HL-60 (cell line): Measurements from ENCODE around the gene CHID1.

Experiments used
- GABPA ChIP-seq: IDR thresholded peaks from 2 replicates; pipeline ENCODE4 v1.6.1; 2012; ENCODE audit warnings: low read depth
- POLR2AphosphoS5 ChIP-seq: IDR thresholded peaks from 2 replicates; pipeline ENCODE4 v1.6.1; 2012; ENCODE audit warnings: low read depth
- SPI1 ChIP-seq: IDR thresholded peaks from 2 replicates; pipeline ENCODE4 v1.6.1; 2012; ENCODE audit warnings: low read depth, mild to moderate bottlenecking, borderline replicate concordance
- TF ChIP-seq, protein P1 (sequence below): IDR thresholded peaks from one replicate; pipeline ENCODE4 v1.5.1; 2011; ENCODE audit warnings: low read length, control low read depth, inconsistent platforms; ENCODE audit not compliant: insufficient read depth
- TF ChIP-seq, protein P2 (sequence below): IDR thresholded peaks from 2 replicates; pipeline ENCODE4 v1.6.1; 2012; ENCODE audit warnings: low read depth; ENCODE audit not compliant: insufficient replicate concordance

DNA sequence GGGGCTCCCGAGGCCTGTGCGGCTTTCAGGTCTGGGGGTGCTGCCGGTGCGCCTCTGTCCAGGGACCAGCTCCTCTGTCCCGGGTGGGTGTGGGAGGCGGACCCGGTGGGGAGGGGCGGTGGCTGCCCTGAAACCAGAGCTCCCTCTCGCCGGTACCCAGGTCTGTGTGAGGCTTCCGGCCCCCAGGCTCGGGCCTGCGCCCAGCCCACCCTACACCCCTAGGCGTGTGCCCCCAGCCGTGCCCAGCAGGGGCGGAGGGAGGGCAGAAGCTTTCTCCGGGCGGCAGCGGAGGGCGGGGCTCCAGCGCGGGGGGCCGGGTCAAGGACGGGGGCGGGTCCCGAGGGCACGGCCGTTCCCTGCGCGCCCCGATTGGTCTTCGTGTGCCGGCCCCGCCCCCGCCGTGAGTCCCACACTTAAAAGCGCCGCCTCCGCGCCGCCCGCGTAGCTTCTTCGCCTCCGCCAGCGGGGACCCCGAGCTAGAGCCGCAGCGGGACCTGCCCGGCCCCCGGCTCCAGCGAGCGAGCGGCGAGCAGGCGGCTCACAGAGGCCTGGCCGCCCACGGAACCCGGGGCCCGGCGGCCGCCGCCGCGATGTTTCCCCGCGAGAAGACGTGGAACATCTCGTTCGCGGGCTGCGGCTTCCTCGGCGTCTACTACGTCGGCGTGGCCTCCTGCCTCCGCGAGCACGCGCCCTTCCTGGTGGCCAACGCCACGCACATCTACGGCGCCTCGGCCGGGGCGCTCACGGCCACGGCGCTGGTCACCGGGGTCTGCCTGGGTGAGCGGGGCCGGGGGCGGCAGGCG lies 91.3 kb downstream of the CHID1 start:
- TF ChIP-seq, protein P1, sequence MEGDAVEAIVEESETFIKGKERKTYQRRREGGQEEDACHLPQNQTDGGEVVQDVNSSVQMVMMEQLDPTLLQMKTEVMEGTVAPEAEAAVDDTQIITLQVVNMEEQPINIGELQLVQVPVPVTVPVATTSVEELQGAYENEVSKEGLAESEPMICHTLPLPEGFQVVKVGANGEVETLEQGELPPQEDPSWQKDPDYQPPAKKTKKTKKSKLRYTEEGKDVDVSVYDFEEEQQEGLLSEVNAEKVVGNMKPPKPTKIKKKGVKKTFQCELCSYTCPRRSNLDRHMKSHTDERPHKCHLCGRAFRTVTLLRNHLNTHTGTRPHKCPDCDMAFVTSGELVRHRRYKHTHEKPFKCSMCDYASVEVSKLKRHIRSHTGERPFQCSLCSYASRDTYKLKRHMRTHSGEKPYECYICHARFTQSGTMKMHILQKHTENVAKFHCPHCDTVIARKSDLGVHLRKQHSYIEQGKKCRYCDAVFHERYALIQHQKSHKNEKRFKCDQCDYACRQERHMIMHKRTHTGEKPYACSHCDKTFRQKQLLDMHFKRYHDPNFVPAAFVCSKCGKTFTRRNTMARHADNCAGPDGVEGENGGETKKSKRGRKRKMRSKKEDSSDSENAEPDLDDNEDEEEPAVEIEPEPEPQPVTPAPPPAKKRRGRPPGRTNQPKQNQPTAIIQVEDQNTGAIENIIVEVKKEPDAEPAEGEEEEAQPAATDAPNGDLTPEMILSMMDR: no peak
- TF ChIP-seq POLR2AphosphoS5: peak; percentile 55; the same call in 1 of the 2 replicates
- TF ChIP-seq GABPA: no peak
- no peak for TF ChIP-seq SPI1
- TF ChIP-seq, protein P2, sequence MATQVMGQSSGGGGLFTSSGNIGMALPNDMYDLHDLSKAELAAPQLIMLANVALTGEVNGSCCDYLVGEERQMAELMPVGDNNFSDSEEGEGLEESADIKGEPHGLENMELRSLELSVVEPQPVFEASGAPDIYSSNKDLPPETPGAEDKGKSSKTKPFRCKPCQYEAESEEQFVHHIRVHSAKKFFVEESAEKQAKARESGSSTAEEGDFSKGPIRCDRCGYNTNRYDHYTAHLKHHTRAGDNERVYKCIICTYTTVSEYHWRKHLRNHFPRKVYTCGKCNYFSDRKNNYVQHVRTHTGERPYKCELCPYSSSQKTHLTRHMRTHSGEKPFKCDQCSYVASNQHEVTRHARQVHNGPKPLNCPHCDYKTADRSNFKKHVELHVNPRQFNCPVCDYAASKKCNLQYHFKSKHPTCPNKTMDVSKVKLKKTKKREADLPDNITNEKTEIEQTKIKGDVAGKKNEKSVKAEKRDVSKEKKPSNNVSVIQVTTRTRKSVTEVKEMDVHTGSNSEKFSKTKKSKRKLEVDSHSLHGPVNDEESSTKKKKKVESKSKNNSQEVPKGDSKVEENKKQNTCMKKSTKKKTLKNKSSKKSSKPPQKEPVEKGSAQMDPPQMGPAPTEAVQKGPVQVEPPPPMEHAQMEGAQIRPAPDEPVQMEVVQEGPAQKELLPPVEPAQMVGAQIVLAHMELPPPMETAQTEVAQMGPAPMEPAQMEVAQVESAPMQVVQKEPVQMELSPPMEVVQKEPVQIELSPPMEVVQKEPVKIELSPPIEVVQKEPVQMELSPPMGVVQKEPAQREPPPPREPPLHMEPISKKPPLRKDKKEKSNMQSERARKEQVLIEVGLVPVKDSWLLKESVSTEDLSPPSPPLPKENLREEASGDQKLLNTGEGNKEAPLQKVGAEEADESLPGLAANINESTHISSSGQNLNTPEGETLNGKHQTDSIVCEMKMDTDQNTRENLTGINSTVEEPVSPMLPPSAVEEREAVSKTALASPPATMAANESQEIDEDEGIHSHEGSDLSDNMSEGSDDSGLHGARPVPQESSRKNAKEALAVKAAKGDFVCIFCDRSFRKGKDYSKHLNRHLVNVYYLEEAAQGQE: peak; percentile 46
